Measurements from ENCODE around the gene PPM1H.
"Not testable (repeated sequence)": the region's sequence is repeated elsewhere in the genome, so short reads cannot be mapped to it uniquely, and the experiment has no call there.

PPM1H gene

GRCh38 chr12:62943779-62944395, 8.9 kb upstream of the PPM1H start:
- no peak for DNase-seq

GRCh38 chr12:62942316-62942715, 7.4 kb upstream of the PPM1H start:
- DNase-seq, result not testable (repeated sequence)

GRCh38 chr12:62934239-62934798, 631 bp downstream of the PPM1H start:
- DNase-seq, result peak in 1 of 2 experiments; percentile 50

- DNase-seq, result no peak
Observed at GRCh38 chr12:62933602-62934238, 1.2 kb downstream of the PPM1H start.

GRCh38 chr12:62933220-62933601, 1.7 kb downstream of the PPM1H start:
- DNase-seq, result peak; percentile 75 to 90

- no peak for DNase-seq
Observed at GRCh38 chr12:62931477-62931876, 3.5 kb downstream of the PPM1H start.

- no peak for DNase-seq
Observed at GRCh38 chr12:62930546-62931425, 4.2 kb downstream of the PPM1H start.

GRCh38 chr12:62928632-62929031, 6.3 kb downstream of the PPM1H start:
- DNase-seq, result no peak

GRCh38 chr12:62925680-62926079, 9.3 kb downstream of the PPM1H start:
- DNase-seq, result no peak

GRCh38 chr12:62924084-62924483, 10.9 kb downstream of the PPM1H start:
- no peak for DNase-seq

GRCh38 chr12:62922539-62922938, 12.4 kb downstream of the PPM1H start:
- DNase-seq, result no peak

- DNase-seq, result peak; percentile 71 to 90
Observed at GRCh38 chr12:62919838-62920237, 15.1 kb downstream of the PPM1H start.

- DNase-seq, result no peak
Observed at GRCh38 chr12:62917926-62918325, 17.0 kb downstream of the PPM1H start.

GRCh38 chr12:62916632-62917425, 18.1 kb downstream of the PPM1H start:
- DNase-seq, result peak in 1 of 2 experiments; percentile 61

- DNase-seq, result no peak
Observed at GRCh38 chr12:62915204-62915529, 19.8 kb downstream of the PPM1H start.

GRCh38 chr12:62914443-62915203, 20.3 kb downstream of the PPM1H start:
- DNase-seq, result no peak

GRCh38 chr12:62913380-62913779, 21.6 kb downstream of the PPM1H start:
- no peak for DNase-seq

GRCh38 chr12:62912644-62913043, 22.3 kb downstream of the PPM1H start:
- peak in 1 of 2 experiments; percentile 13 for DNase-seq

- no peak for DNase-seq
Observed at GRCh38 chr12:62911286-62911685, 23.7 kb downstream of the PPM1H start.

GRCh38 chr12:62910549-62911169, 24.3 kb downstream of the PPM1H start:
- peak in 1 of 2 experiments; percentile 37 for DNase-seq

GRCh38 chr12:62909340-62909739, 25.6 kb downstream of the PPM1H start:
- DNase-seq, result no peak
